Osteoblast (primary cell): ENCODE data around the gene MARCHF2. TPM values are rescaled to one million over a fixed set of nuclear protein-coding genes. Genes with fewer than 3 reads are reported as not detected.
"Not testable (repeated sequence)": the region's sequence is repeated elsewhere in the genome, so short reads cannot be mapped to it uniquely, and the experiment has no call there.

Experiments
- DNase-seq: peaks from one replicate; pipeline ENCODE4 v3.0.0; 2011; ENCODE audit warnings: low spot score, mixed read lengths; ENCODE audit not compliant: insufficient read length; ENCODE audit errors: missing footprints
- H2AFZ ChIP-seq: 2 replicates; pipeline ENCODE4 v1.6.0; 2011; ENCODE audit warnings: mild to moderate bottlenecking, low read length
- H3K27ac ChIP-seq: 2 replicates; pipeline ENCODE4 v1.5.1; 2011; ENCODE audit warnings: mild to moderate bottlenecking, low read depth, low read length, moderate library complexity
- H3K27me3 ChIP-seq: 2 replicates; pipeline ENCODE4 v1.6.0; 2012; ENCODE audit warnings: mild to moderate bottlenecking, control low read depth, inconsistent platforms, low read length, moderate library complexity; ENCODE audit not compliant: insufficient read depth
- H3K36me3 ChIP-seq: 2 replicates; pipeline ENCODE4 v1.5.1; 2011; ENCODE audit warnings: mild to moderate bottlenecking, low read length, control low read depth, moderate library complexity; ENCODE audit not compliant: insufficient read depth
- H3K4me1 ChIP-seq: 2 replicates; pipeline ENCODE4 v1.5.1; 2011; ENCODE audit warnings: mild to moderate bottlenecking, low read length, control low read depth, moderate library complexity; ENCODE audit not compliant: insufficient read depth
- H3K4me2 ChIP-seq: 2 replicates; pipeline ENCODE4 v1.6.0; 2011; ENCODE audit warnings: mild to moderate bottlenecking, low read length; ENCODE audit not compliant: insufficient read depth
- H3K4me3 ChIP-seq: fragments of 200-600 bp; sonication (generic); 3 replicates; pipeline ENCODE4 v1.5.1; 2012; ENCODE audit warnings: mild to moderate bottlenecking, low read length, inconsistent platforms; ENCODE audit not compliant: insufficient read depth
- H3K79me2 ChIP-seq: 2 replicates; pipeline ENCODE4 v1.6.0; 2012; ENCODE audit warnings: mild to moderate bottlenecking, low read length, control low read depth, inconsistent platforms; ENCODE audit not compliant: insufficient read depth
- H3K9me3 ChIP-seq: 2 replicates; pipeline ENCODE4 v1.5.1; 2011; ENCODE audit warnings: low read depth, low read length, control low read depth
- H4K20me1 ChIP-seq: 2 replicates; pipeline ENCODE4 v1.6.0; 2012; ENCODE audit warnings: mild to moderate bottlenecking, low read length, control low read depth; ENCODE audit not compliant: insufficient read depth
- total RNA-seq: library from RNA; depleted of rRNA; stranded (reverse); fragments of >200 nt; gene quantifications from 2 replicates; pipeline ENCODE4 v1.2.3, GENCODE V29; 2012
- TF ChIP-seq, protein P1 (sequence below): IDR thresholded peaks from 2 replicates; pipeline ENCODE4 v1.5.1; 2011; ENCODE audit warnings: mild to moderate bottlenecking, low read depth, low read length, moderate library complexity; ENCODE audit errors: extremely low read depth

Gene MARCHF2
- total RNA-seq, 1 donor, result 69.8 TPM

DNA sequence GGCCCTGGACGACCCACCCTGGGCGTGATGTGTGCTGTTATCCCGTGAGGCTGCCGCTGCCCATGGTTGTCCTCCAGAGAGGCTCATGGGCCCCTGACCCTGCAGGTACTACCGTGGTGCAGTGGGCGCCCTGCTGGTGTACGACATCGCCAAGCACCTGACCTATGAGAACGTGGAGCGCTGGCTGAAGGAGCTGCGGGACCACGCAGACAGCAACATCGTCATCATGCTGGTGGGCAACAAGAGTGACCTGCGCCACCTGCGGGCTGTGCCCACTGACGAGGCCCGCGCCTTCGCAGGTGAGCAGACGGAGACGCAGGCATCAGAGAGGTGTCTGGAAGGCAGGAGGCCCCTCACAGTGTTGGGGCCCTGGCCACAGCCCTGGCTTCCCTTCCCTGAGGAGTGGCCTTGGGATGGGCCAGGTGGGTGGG lies 11.1 kb upstream of the MARCHF2 start:
- peaks cover 7% of the 10 kb centered on the region for H3K36me3 ChIP-seq
- H3K79me2 ChIP-seq, result peaks cover 28% of the 10 kb centered on the region
- peaks cover 6% of the 10 kb centered on the region for H3K4me1 ChIP-seq
- H3K4me3 ChIP-seq, result no peak overlapping the region
- no peak overlapping the region for H2AFZ ChIP-seq
- H3K4me2 ChIP-seq, result no peak overlapping the region
- DNase-seq, result peak; percentile 62
- H4K20me1 ChIP-seq, result peaks cover 28% of the 10 kb centered on the region
- no peaks in the 10 kb centered on the region for H3K27me3 ChIP-seq
- TF ChIP-seq, protein P1, sequence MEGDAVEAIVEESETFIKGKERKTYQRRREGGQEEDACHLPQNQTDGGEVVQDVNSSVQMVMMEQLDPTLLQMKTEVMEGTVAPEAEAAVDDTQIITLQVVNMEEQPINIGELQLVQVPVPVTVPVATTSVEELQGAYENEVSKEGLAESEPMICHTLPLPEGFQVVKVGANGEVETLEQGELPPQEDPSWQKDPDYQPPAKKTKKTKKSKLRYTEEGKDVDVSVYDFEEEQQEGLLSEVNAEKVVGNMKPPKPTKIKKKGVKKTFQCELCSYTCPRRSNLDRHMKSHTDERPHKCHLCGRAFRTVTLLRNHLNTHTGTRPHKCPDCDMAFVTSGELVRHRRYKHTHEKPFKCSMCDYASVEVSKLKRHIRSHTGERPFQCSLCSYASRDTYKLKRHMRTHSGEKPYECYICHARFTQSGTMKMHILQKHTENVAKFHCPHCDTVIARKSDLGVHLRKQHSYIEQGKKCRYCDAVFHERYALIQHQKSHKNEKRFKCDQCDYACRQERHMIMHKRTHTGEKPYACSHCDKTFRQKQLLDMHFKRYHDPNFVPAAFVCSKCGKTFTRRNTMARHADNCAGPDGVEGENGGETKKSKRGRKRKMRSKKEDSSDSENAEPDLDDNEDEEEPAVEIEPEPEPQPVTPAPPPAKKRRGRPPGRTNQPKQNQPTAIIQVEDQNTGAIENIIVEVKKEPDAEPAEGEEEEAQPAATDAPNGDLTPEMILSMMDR, result no peak
- H3K9me3 ChIP-seq, result no peaks in the 10 kb centered on the region
- no peak overlapping the region for H3K27ac ChIP-seq

DNA sequence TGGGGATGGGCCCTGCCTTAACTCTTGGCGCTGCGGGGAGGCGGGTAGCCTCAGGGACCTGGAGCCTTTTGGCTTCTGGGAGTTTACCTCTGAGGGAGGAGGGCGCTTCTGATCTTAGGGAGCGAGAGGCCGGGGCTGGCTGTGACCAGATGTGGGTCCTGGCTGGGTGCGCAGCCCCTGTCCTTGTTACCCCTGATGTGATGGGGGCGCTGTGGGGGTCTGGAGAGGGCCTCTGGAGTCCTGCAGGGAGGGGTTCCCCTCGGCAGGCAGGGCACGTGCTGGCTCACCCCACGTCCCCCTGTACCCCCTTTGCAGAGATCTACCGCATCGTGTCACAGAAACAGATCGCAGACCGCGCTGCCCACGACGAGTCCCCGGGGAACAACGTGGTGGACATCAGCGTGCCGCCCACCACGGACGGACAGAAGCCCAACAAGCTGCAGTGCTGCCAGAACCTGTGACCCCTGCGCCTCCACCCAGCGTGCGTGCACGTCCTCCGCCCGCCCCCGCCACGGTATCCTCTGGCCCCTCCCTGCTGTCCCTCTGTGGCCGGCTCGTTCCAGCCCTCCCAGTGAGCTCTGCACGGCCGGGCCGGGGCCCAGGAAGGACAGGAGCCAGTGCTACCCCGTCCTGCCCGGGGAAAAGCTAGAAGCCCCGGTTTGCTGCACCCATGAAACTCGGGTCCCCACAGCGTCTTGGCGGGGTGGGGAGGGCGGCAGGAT lies 9.8 kb upstream of the MARCHF2 start:
- Histone ChIP-seq H3K9me3 (no peaks in the 10 kb centered on the region), H3K79me2 (peaks cover 15% of the 10 kb centered on the region), H3K27ac (no peak overlapping the region), H3K4me1 (no peaks in the 10 kb centered on the region), H2AFZ (no peak overlapping the region), H3K4me3 (no peak overlapping the region), H3K4me2 (no peak overlapping the region), H4K20me1 (peaks cover 16% of the 10 kb centered on the region), H3K27me3 (no peaks in the 10 kb centered on the region), H3K36me3 (peaks cover 7% of the 10 kb centered on the region)
- TF ChIP-seq, protein P1, result no peak
- DNase-seq, result peak; percentile 50

DNA sequence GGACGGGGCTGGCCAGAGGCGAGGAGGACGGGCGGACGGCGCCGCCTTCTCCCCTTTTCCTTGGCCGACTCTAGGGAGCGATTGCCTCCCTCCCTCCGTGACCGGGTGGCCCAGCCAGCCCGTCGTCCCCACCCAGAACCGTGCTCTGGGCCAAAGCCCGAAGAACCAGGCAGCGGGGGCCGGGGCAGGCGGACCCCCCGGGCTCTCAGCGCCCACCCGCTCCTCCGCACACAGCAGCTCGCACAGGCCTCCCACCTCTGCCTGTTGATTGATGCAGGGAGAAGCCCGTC lies 9.3 kb upstream of the MARCHF2 start:
- no peaks in the 10 kb centered on the region for H3K4me1 ChIP-seq
- H3K27me3 ChIP-seq, result no peaks in the 10 kb centered on the region
- H3K36me3 ChIP-seq, result peaks cover 7% of the 10 kb centered on the region
- no peak overlapping the region for H3K4me2 ChIP-seq
- TF ChIP-seq, protein P1, result no peak
- DNase-seq, result no peak
- H3K27ac ChIP-seq, result no peak overlapping the region
- no peak overlapping the region for H3K4me3 ChIP-seq
- no peaks in the 10 kb centered on the region for H3K9me3 ChIP-seq
- H4K20me1 ChIP-seq, result peaks cover 12% of the 10 kb centered on the region
- peaks cover 11% of the 10 kb centered on the region for H3K79me2 ChIP-seq
- no peak overlapping the region for H2AFZ ChIP-seq

DNA sequence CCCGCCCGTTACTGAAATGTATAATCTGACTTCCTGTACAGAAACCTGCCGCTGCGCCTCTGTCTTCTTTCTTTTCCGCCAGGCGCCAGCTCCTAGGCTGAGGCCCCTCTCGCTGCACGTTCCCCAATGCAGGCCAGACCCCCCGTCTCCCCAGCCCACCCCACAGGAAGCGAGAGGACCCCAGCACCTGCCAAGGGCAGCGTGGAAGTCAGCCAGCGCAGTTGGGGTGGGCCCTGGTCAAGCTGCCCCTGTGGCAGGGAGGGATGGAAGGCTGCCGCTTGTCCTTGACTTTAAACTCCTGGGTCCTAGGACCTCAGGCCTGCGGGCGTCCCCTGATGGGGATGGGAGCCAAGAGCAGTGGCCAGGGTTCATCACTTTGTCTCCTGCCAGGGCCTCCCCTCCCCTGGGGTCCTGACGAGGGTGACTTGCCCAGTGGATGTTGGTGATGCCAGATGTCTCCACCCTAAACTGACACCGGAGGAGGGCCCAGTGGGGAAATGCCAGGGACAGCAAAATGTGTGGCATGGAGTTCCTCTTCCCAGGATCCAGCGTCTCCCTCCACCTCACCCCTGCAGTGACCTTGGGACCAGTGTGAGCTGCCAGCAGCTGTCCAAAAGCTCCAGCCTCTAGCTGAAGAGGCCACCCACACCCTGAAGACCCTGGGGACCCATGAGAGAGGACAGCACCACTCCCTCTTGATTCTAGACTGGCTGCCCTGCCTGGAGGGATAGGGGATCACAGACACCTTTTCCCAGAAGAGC lies 8.5 kb upstream of the MARCHF2 start:
- no peak overlapping the region for H3K27ac ChIP-seq
- no peaks in the 10 kb centered on the region for H3K27me3 ChIP-seq
- peaks cover 7% of the 10 kb centered on the region for H4K20me1 ChIP-seq
- no peaks in the 10 kb centered on the region for H3K9me3 ChIP-seq
- H2AFZ ChIP-seq, result no peak overlapping the region
- peaks cover 7% of the 10 kb centered on the region for H3K36me3 ChIP-seq
- DNase-seq, result peak; percentile 34
- no peak overlapping the region for H3K4me3 ChIP-seq
- no peaks in the 10 kb centered on the region for H3K4me1 ChIP-seq
- TF ChIP-seq, protein P1, result no peak
- H3K79me2 ChIP-seq, result peaks cover 7% of the 10 kb centered on the region
- H3K4me2 ChIP-seq, result no peak overlapping the region

DNA sequence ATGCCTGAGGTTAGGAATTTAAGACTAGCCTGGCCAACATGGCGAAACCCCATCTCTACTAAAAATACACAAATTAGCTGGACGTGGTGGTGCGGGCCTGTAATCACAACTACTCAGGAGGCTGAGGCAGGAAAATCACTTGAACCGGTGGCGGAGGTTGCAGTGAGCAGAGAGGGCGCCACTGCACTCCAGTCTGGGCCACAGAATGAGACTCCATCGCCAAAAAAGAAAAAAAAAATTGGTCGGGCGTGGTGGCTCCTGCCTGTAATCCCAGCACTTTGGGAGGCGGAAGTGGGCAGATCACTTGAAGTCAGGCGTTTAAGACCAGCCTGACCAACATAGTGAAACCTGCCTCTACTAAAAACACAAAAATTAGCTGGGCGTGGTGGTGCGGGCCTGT lies 2.4 kb upstream of the MARCHF2 start:
- H3K4me1 ChIP-seq, H3K4me3 ChIP-seq, H2AFZ ChIP-seq, H3K4me2 ChIP-seq, H3K27me3 ChIP-seq, H3K79me2 ChIP-seq, H3K27ac ChIP-seq, H3K36me3 ChIP-seq, H3K9me3 ChIP-seq, DNase-seq, H4K20me1 ChIP-seq: not testable (repeated sequence)
